ENCODE measurements around the gene TP53AIP1. TPM values are rescaled to one million over a fixed set of nuclear protein-coding genes. Genes with fewer than 3 reads are reported as not detected.

The TP53AIP1 gene
- total and polyA plus RNA-seq, 10 of the 15 experiments (the other 5 are each of a cell fraction or from before 2014, with no cell fraction given): 0.01 TPM; not detected in 9

- H4K20me1 ChIP-seq (ENCODE audit: control insufficient read depth, insufficient read depth): no peaks in the 10 kb centered on the region
- no TSS peak for BruUV-seq (replicated peaks)
- WGBS (ENCODE audit: insufficient coverage, insufficient replicate concordance, low lambda C conversion rate, missing lambda C conversion rate): 60% methylated on average over 16 of the region's 16 CpGs
- H3K4me2 ChIP-seq (ENCODE audit: control insufficient read depth, insufficient read depth): no peak overlapping the region
- H3K79me2 ChIP-seq (ENCODE audit: control insufficient read depth, insufficient read depth, low read length): no peaks in the 10 kb centered on the region
- no peaks in the 10 kb centered on the region for H3K9me3 ChIP-seq (replicated peaks; ENCODE audit: control insufficient read depth, insufficient read depth, low read length)
- H3K27me3 ChIP-seq (replicated peaks in 1 of 2; ENCODE audit: control insufficient read depth in 2 of 2, insufficient read depth in 2 of 2, low read length in 1 of 2): peaks cover 0 to 1% of the 10 kb centered on the region in 2 experiments; a peak in 2 of 4 replicates
- no peaks in the 10 kb centered on the region for H3K4me1 ChIP-seq (ENCODE audit: control insufficient read depth, insufficient read depth, low read length)
- DNase-seq (ENCODE audit: low read depth, low spot score): no peak
- no peak for ATAC-seq
- intact Hi-C loops (cut with micrococcal nuclease; ENCODE audit: unreplicated experiment): no loop called here
- H3K9ac ChIP-seq (ENCODE audit: control insufficient read depth, insufficient read depth, low read length): no peak overlapping the region
- RAD21 ChIA-PET (ENCODE audit: unreplicated experiment): interaction anchor here (1.5 to 5.3 kb wide), 2 partner anchors 25 to 68 kb away, joined by 5 to 109 read pairs; no protein-coding TSS in a partner anchor
- CTCF ChIA-PET: interaction anchor here (0.6 to 20.8 kb wide), 2 partner anchors 65 to 797 kb away, joined by 3 to 480 read pairs; partner anchors contain the start of gene KCNJ5
- no peak overlapping the region for H2AFZ ChIP-seq (ENCODE audit: control insufficient read depth, low read depth, low read length)
- SMC1A ChIA-PET (ENCODE audit: uncharacterized antibody, unreplicated experiment): interaction anchor here (0.7 to 14.9 kb wide), 2 partner anchors 25 to 64 kb away, joined by 3 to 249 read pairs; partner anchors contain the start of gene KCNJ5
- no peak overlapping the region for H3K27ac ChIP-seq (ENCODE audit: control insufficient read depth, insufficient read depth)
- H3K36me3 ChIP-seq (ENCODE audit: control insufficient read depth in 2 of 2, insufficient read depth in 2 of 2, low read length in 1 of 2): no peaks in the 10 kb centered on the region
- POLR2A ChIA-PET: no interaction called here
- H3K4me3 ChIP-seq: no peak overlapping the region
- in situ Hi-C loops (cut with MboI): no loop called here
- FAIRE-seq: no peak
- TF ChIP-seq HDAC2 (IDR thresholded peaks at IDR 0.05): no peak
- TF ChIP-seq SMAD1 (IDR thresholded peaks at IDR 0.05; ENCODE audit: low read depth, partially characterized antibody): no peak
- TF ChIP-seq ZBTB33 (IDR thresholded peaks at IDR 0.05): no peak
- TF ChIP-seq SP1 (IDR thresholded peaks at IDR 0.05; ENCODE audit: low read depth, low read length): no peak
- no peak for TF ChIP-seq CTCF (IDR thresholded peaks at IDR 0.05 in 2 of 3, conservative IDR thresholded peaks at IDR 0.05 in 1 of 3; ENCODE audit: control insufficient read depth in 2 of 3, extremely low read depth in 1 of 3, insufficient read depth in 1 of 3, low read depth in 3 of 3, low read length in 3 of 3)
- TF ChIP-seq YBX1 (IDR thresholded peaks at IDR 0.05): no peak
- TF ChIP-seq TCF3 (IDR thresholded peaks at IDR 0.05; ENCODE audit: borderline replicate concordance, insufficient read depth, low read depth, low read length): 0 out of 2 replicates have a peak, but pooled peaks have one; percentile 25
- peak; percentile 29 for TF ChIP-seq PBX3 (IDR thresholded peaks at IDR 0.05; ENCODE audit: insufficient replicate concordance, low read depth, low read length)
- TF ChIP-seq IRF5 (IDR thresholded peaks at IDR 0.05; ENCODE audit: borderline replicate concordance): no peak
- peak; percentile 94 for TF ChIP-seq BCL3 (IDR thresholded peaks at IDR 0.05; ENCODE audit: borderline replicate concordance, insufficient read depth, low read depth, low read length, poor library complexity, severe bottlenecking)
- no peak for TF ChIP-seq USF1 (IDR thresholded peaks at IDR 0.05; ENCODE audit: borderline replicate concordance, extremely low read length, insufficient read depth, low read depth, low read length)
- no peak for TF ChIP-seq RB1 (IDR thresholded peaks at IDR 0.05; ENCODE audit: borderline replicate concordance)
Observed at GRCh38 chr11:128953151-128953550, 10.5 kb upstream of the TP53AIP1 start.

Measured in GM12878 (cell line).